Urothelium cell line (cell line): ENCODE results near the gene ANKFN1.
A peak's percentile ranks its signal among the peaks of the same experiment; 100 is the strongest.
"Not testable (repeated sequence)": the region's sequence is repeated elsewhere in the genome, so short reads cannot be mapped to it uniquely, and the experiment has no call there.

Source experiments
- DNase-seq: peaks from one replicate; pipeline ENCODE4 v3.0.0; 2011; ENCODE audit warnings: low spot score, mixed read lengths
- FAIRE-seq: peaks from 2 replicates; lab custom pipeline; 2011; peaks lifted over from hg19 to GRCh38; lab: Jason Lieb, UNC

Gene ANKFN1

DNA sequence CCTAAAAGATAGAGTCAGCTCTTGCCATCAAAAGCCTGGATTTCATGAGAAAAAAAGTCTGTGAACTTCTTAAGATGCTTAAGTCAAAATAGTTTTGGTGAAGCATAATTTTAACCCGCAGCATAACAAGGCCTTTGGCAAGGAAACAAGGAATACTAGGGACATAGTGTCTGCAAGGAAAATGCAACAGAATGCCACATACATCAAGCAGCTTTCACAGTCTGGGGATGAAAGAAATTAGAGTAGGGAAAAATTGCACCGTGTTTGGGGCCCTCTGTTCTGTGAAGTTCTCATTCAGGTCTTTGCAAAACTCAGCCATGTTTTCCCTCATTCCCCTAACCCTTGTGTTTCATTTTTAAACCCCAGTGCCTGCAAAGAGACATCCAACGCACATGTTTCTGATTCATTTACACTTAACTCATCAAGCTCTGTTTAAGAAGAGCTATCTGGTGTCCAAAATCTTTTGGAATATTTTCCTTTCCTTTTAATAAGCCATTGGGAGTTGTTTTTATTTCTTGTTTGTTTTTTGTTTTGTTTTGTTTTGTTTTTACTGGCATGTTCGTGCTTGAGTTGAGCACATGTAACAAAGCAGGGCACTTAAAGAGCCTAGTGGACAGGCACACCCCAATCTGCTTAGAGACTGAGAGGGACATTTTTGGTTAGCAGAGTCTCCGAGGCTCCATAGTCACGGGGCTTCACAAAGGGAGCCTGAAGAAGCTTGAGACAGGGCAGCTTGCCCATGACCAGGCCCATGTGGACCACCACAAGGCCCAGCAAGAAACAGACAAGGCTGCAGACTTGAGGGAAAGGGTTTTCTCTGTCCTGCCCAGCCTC is 116.5 kb downstream of the ANKFN1 start:
- DNase-seq (no peak), FAIRE-seq (no peak)

GRCh38 chr17:56274491-56274890 is 121.2 kb downstream of the ANKFN1 start:
- DNase-seq, result no peak
- FAIRE-seq, result no peak

DNA sequence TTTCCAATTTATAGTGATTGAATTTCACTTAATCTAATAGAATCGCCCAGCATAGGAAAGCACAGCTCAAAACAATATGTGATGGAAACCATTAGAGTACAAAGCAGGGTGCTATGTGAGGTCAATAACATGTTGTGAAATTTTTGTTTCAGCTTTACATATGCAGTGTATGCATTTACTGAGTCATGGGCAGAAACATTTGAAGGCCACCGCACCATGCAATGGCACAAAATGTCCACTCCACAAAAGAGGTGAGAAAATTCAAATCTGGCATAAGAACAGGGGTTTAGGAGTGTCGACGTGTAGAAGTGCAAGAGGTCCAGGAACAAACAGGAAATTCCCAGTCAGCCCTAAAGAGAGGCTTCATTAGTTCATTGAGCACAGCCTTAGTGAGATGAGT is 131.2 kb downstream of the ANKFN1 start:
- FAIRE-seq (no peak), DNase-seq (no peak)

DNA sequence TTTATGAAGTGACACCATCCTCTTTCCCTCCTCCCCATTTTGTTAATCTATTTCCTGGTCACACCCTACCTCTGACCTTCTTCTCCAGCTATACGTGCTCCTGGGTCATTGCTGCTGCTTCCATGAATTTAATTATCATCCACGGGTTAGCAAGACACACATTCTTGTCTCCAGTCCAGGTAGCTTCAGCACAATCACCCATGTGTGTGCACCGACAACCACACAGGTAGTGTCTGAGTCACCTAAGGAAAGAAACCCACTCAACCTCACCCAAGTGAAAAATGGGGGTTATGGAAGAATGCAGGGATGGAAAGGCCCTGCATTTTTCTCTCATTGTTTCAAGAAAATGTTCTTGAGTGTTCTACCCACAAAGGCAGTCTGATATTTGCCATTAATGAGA is 135.5 kb downstream of the ANKFN1 start:
- FAIRE-seq, DNase-seq: not testable (repeated sequence)

DNA sequence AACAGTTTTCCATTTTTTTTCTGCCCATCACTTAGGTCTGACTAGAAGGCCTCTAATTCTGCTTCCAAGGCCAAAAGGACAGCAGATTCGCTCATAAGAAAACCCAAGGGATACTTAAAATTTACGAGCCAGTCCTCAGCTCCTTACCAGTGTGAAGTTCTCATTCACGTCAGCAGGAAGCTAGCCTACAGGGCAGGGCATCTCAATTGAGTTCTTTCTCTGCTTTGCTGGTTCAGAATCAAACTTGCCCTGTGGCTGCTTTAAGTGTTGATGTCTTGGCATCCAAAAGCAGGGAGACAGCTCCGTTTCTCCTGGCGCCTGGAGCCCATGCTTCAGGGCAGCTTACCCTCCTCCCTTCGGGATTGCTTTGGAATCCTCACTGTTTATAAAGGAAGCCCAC is 136.0 kb downstream of the ANKFN1 start:
- FAIRE-seq (no peak), DNase-seq (no peak)

GRCh38 chr17:56290101-56290801 is 137.0 kb downstream of the ANKFN1 start:
- DNase-seq (no peak), FAIRE-seq (no peak)

GRCh38 chr17:56290802-56291118 is 137.5 kb downstream of the ANKFN1 start:
- DNase-seq (no peak), FAIRE-seq (no peak)

GRCh38 chr17:56291226-56291805 is 138.0 kb downstream of the ANKFN1 start:
- no peak for DNase-seq
- no peak for FAIRE-seq

DNA sequence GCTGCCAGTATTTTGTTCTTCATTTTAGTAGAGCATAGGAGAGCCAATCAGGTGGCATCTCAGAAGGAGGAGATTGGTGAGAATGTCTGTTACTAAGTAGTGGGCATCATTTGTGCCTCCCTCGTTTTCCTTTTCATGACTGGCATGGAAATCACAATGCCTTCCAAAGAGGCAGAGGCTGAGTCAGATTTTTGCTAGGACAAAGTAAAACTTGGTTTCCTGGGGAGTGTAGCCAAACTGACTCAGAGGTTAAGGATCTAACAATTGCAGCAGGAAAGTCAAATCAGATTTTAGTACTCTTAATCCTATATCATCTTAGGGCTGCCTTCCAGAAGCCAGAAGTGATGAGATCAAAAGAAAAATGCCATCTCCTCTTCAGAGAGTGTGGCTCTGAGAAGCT is 138.7 kb downstream of the ANKFN1 start:
- FAIRE-seq (no peak), DNase-seq (peak; percentile 48)

GRCh38 chr17:56292578-56292977 is 139.3 kb downstream of the ANKFN1 start:
- DNase-seq (no peak), FAIRE-seq (no peak)

GRCh38 chr17:56297184-56297583 is 143.9 kb downstream of the ANKFN1 start:
- FAIRE-seq, result no peak

GRCh38 chr17:56298846-56299245 is 145.6 kb downstream of the ANKFN1 start:
- DNase-seq, result no peak
- FAIRE-seq, result no peak

More at GRCh38 chr17:56297184-56297583, 143.9 kb downstream of the ANKFN1 start:
- DNase-seq, result no peak

GRCh38 chr17:56300144-56300543 is 146.9 kb downstream of the ANKFN1 start:
- FAIRE-seq, result no peak
- DNase-seq, result no peak

DNA sequence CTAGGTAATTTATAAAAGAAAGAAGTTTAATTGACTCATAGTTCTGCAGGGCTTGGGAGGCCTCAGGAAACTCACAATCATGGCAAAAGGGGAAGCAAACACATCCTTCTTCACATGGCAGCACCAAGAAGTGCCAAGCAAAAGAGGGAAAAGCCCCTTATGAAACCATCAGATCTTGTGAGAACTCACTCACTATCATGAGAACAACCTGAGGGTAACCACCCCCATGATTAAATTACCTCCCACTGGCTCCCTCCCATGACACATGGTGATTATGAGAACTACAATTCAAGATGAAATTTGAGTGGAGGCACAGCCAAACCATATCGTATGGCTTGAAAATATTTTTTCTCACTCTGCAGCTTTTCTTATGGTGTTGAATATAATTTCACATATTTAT is 151.7 kb downstream of the ANKFN1 start:
- DNase-seq, result no peak
- FAIRE-seq, result no peak

DNA sequence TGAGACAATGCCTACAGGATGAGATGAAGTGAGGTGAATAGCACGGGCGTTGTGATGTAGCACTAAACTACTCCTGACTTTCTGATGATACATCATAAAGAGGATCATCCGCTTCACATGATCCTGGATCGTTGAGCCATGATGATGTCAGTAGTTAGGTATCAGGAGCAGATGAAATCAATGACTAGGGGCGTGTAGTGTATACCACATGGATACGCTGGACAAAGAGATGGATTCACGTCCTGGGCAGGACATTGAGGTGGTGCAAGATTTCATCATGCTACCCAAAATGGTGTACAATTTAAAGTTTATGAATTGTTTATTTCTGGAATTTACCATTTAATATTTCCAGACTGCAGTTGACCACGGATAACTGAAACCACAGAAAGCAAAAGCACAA is 156.6 kb downstream of the ANKFN1 start:
- DNase-seq (no peak), FAIRE-seq (no peak)

- no peak for DNase-seq
Observed at GRCh38 chr17:56310782-56311181, 157.5 kb downstream of the ANKFN1 start.

GRCh38 chr17:56313201-56313600 is 159.9 kb downstream of the ANKFN1 start:
- no peak for FAIRE-seq
- no peak for DNase-seq

More at GRCh38 chr17:56310782-56311181, 157.5 kb downstream of the ANKFN1 start:
- FAIRE-seq, result no peak

DNA sequence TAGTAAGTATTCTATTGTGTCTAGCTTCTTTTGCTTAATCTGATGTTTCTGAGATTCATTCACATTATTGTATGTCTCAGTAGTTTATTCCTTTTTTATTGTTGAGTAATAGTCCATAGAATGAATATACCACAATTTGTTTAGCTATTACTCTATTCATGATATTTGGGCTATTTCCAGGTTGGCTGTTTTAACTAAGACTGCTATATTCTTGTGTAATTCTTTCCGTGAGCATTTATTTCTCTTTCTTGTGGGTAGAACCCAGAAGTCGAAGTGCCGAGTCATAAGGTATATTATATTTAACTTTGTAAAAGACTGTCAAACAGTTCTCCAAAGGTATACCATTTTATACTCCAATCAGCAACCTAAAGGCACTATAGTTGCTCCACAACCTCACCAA is 160.8 kb downstream of the ANKFN1 start:
- FAIRE-seq (no peak), DNase-seq (no peak)

DNA sequence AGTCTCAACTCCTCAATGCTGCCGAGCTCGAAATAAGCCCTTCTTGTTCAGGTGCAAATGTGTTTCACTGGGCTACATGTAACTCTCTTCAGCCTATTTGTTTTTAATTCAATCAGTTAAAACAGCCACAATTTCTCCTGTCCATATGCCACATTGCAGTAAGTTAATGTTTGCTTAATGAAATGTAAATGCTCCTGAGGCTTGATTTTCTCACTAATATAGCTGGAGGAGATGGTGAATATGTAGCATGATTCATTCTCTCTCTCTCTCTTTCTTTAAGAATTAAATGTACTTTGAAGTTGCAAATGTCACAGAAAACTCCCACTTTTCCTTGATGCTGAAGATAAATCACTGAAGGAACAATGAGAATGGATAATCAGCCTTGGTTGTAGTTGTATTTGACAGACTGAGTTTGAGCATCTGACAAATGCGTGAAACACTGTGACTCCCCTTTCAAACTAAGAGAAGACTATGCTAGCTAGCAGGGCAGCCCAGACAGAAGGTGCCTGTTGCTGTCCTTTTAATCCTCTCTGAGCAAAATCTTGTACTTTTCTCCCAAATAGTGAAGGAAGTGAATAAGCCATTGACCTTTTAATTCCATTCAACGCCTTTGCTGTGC is 161.8 kb downstream of the ANKFN1 start:
- no peak for FAIRE-seq
- DNase-seq, result no peak

DNA sequence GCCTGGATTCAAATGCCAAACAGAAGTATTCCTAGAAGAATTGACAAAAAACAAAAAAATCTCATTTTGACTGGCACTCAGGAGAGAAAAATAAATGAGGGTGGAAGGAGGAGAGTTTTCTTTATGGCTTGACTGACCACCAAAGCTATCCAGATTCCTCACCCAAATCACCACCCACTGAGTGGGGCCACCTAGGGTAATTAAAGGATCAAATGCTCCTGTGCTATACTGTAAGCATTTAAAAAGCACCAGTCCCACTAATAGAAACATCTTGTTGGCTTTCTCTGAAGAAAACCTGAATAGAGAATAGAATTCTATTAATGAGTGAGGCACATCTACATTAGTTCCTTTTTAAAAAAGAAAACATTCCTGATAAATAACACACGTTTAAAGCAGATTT is 163.3 kb downstream of the ANKFN1 start:
- FAIRE-seq (no peak), DNase-seq (no peak)

GRCh38 chr17:56317351-56318208 is 164.3 kb downstream of the ANKFN1 start:
- no peak for FAIRE-seq

More at GRCh38 chr17:56317351-56318208, 164.3 kb downstream of the ANKFN1 start:
- no peak for DNase-seq
